ENCODE measurements around the gene SCAMP5. TPM values are rescaled to one million over a fixed set of nuclear protein-coding genes. Genes with fewer than 3 reads are reported as not detected.
A peak's percentile ranks its signal among the peaks of the same experiment; 100 is the strongest.

Gene SCAMP5
- total RNA-seq, 1 experiment from 2014 or later, result 0.29 TPM

- Histone ChIP-seq H3K4me3 (no peak overlapping the region), H3K9me3 (replicated peaks) (0 out of 2 replicates have a peak, but pooled peaks cover 2% of the 10 kb centered on the region), H3K36me3 (no peaks in the 10 kb centered on the region), H3K27me3 (replicated peaks) (peaks cover 24% of the 10 kb centered on the region), H3K4me1 (replicated peaks) (no peaks in the 10 kb centered on the region), H3K27ac (no peak overlapping the region)
- peak in 1 of 2 experiments; percentile 12 for DNase-seq (ENCODE audit: low read depth in 1 of 2, low spot score in 2 of 2)
These were observed 7.2 kb upstream of the SCAMP5 start for GRCh38 chr15:74988007-74988800.

DNA sequence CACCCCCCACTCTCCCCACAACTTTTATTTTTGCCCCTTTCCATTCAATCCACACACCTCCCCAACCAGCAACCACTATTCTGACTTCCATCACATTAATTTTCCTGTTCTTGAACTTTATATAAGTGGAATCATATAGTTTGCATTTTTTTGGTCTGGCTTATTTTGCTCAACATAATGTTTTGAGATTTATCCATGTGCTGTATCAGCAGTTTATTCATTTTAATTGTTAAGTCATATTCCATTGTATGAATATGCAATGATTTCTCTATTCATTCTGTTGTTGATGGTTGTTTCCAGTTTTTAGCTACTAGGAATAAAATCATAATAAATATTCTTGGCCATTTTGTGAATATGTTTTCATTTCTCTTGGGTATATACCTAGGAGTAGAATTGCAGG, 5.8 kb upstream of the SCAMP5 start:
- peaks cover 20% of the 10 kb centered on the region for H3K27me3 ChIP-seq (replicated peaks)

DNA sequence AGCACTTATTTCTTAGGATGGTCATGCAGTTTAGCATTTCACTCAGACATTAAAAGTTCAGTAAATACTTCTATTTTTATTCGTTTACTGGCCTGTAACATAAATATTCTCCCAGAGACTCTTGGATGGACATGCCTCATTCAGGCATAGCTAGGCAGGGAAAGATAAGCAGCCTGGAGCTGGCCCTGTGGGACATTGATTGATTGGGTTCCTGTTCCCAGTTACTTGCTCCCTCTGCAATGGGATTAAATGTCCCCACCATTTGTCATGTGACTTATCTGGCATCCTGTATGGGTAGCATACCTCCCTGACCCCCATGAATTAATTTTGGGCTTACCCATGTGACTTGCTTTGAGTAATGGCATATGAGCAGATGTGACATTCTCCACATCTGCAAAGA, 2.7 kb upstream of the SCAMP5 start:
- H3K4me3 ChIP-seq, result no peak overlapping the region
- 0 out of 2 replicates have a peak, but pooled peaks cover 2% of the 10 kb centered on the region for H3K9me3 ChIP-seq (replicated peaks)
- peaks cover 13% of the 10 kb centered on the region for H3K27me3 ChIP-seq (replicated peaks)

More for the DNA sequence above, 5.8 kb upstream of the SCAMP5 start:
- no peak overlapping the region for H3K4me3 ChIP-seq
- H3K27ac ChIP-seq, result no peak overlapping the region
- DNase-seq (ENCODE audit: low read depth in 1 of 2, low spot score in 2 of 2), result no peak
- no peaks in the 10 kb centered on the region for H3K36me3 ChIP-seq
- H3K4me1 ChIP-seq (replicated peaks), result no peaks in the 10 kb centered on the region
- H3K9me3 ChIP-seq (replicated peaks), result 0 out of 2 replicates have a peak, but pooled peaks cover 2% of the 10 kb centered on the region

GRCh38 chr15:74994236-74994635, 1.1 kb upstream of the SCAMP5 start:
- H3K36me3 ChIP-seq, result no peaks in the 10 kb centered on the region

More for the DNA sequence above, 2.7 kb upstream of the SCAMP5 start:
- Histone ChIP-seq H3K36me3 (no peaks in the 10 kb centered on the region), H3K4me1 (replicated peaks) (peaks cover 6% of the 10 kb centered on the region; the same call in 1 of the 2 replicates), H3K27ac (no peak overlapping the region)
- DNase-seq (ENCODE audit: low read depth in 1 of 2, low spot score in 2 of 2), result no peak

DNA sequence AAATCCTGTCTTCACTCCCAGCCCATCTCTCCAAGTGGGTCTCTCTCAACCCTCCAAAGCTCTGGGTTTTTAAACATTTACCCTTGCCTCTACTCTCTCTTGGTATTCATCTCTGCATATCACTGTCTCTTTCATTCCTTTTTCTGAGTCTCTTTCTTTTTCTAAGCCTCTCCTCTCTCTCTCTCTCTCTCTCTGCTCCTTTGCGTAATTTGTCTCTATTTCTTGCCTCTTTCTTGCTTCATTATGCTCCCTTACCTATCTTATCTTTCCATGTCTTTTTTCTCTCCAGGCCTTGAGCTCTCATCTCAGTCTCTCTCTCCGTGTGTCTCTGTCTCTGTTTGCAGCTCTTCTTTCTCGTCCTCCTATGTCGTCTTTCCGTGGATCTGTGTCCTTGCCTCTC, 678 bp upstream of the SCAMP5 start:
- H3K27me3 ChIP-seq (replicated peaks), result peaks cover 13% of the 10 kb centered on the region
- no peaks in the 10 kb centered on the region for H3K9me3 ChIP-seq (replicated peaks)
- H3K36me3 ChIP-seq, result no peaks in the 10 kb centered on the region
- no peak overlapping the region for H3K27ac ChIP-seq
- DNase-seq (ENCODE audit: low read depth in 1 of 2, low spot score in 2 of 2), result no peak
- H3K4me3 ChIP-seq, result no peak overlapping the region
- H3K4me1 ChIP-seq (replicated peaks), result peaks cover 6% of the 10 kb centered on the region; the same call in 1 of the 2 replicates

More at GRCh38 chr15:74994236-74994635, 1.1 kb upstream of the SCAMP5 start:
- no peak overlapping the region for H3K27ac ChIP-seq
- no peak overlapping the region for H3K4me3 ChIP-seq
- no peak for DNase-seq (ENCODE audit: low read depth in 1 of 2, low spot score in 2 of 2)
- H3K27me3 ChIP-seq (replicated peaks), result peaks cover 13% of the 10 kb centered on the region
- H3K4me1 ChIP-seq (replicated peaks), result peaks cover 6% of the 10 kb centered on the region; the same call in 1 of the 2 replicates
- no peaks in the 10 kb centered on the region for H3K9me3 ChIP-seq (replicated peaks)

- Histone ChIP-seq H3K27me3 (replicated peaks) (peaks cover 9% of the 10 kb centered on the region), H3K4me1 (replicated peaks) (peaks cover 6% of the 10 kb centered on the region; the same call in 1 of the 2 replicates), H3K36me3 (no peaks in the 10 kb centered on the region), H3K9me3 (replicated peaks) (no peaks in the 10 kb centered on the region), H3K27ac (no peak overlapping the region), H3K4me3 (peak overlapping the region; percentile 43)
- no peak for DNase-seq (ENCODE audit: low read depth in 1 of 2, low spot score in 2 of 2)
These were observed 709 bp downstream of the SCAMP5 start for GRCh38 chr15:74995779-74996765.

DNA sequence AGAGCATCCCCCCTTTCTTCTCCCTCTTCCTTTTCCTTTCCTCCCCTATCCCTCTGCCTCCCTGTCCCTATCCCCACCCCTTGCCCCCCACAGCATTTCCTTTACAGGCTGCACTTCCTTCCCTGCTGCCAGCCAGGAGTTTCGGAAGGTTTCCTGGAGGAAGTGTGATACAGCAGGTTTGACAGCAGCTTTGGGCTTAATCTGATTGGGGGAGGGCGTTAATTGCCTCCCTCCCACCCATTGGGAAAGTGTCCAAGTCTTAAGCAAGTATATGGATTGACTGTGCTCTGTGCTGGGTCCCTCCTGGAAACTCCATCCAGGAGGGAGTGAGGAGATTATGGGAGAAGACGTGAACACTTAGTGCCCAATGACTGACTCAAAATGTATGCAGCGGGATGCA, 1.8 kb downstream of the SCAMP5 start:
- peaks cover 6% of the 10 kb centered on the region; the same call in 1 of the 2 replicates for H3K4me1 ChIP-seq (replicated peaks)
- no peak overlapping the region for H3K27ac ChIP-seq
- no peak overlapping the region for H3K4me3 ChIP-seq
- H3K9me3 ChIP-seq (replicated peaks), result no peaks in the 10 kb centered on the region
- peaks cover 9% of the 10 kb centered on the region for H3K27me3 ChIP-seq (replicated peaks)
- no peaks in the 10 kb centered on the region for H3K36me3 ChIP-seq
- no peak for DNase-seq (ENCODE audit: low read depth in 1 of 2, low spot score in 2 of 2)

- Histone ChIP-seq H3K27me3 (replicated peaks) (peaks cover 9% of the 10 kb centered on the region), H3K4me3 (no peak overlapping the region), H3K27ac (no peak overlapping the region), H3K4me1 (replicated peaks) (peaks cover 6% of the 10 kb centered on the region; the same call in 1 of the 2 replicates), H3K9me3 (replicated peaks) (no peaks in the 10 kb centered on the region), H3K36me3 (no peaks in the 10 kb centered on the region)
- no peak for DNase-seq (ENCODE audit: low read depth in 1 of 2, low spot score in 2 of 2)
These were observed 2.2 kb downstream of the SCAMP5 start for GRCh38 chr15:74997543-74997942.

GRCh38 chr15:75001310-75001709, 5.9 kb downstream of the SCAMP5 start:
- H3K4me1 ChIP-seq (replicated peaks), result no peaks in the 10 kb centered on the region
- no peak for DNase-seq (ENCODE audit: low read depth in 1 of 2, low spot score in 2 of 2)
- H3K36me3 ChIP-seq, result no peaks in the 10 kb centered on the region
- H3K27me3 ChIP-seq (replicated peaks), result peaks cover 4% of the 10 kb centered on the region
- H3K9me3 ChIP-seq (replicated peaks), result no peaks in the 10 kb centered on the region
- no peak overlapping the region for H3K27ac ChIP-seq
- H3K4me3 ChIP-seq, result no peak overlapping the region

DNA sequence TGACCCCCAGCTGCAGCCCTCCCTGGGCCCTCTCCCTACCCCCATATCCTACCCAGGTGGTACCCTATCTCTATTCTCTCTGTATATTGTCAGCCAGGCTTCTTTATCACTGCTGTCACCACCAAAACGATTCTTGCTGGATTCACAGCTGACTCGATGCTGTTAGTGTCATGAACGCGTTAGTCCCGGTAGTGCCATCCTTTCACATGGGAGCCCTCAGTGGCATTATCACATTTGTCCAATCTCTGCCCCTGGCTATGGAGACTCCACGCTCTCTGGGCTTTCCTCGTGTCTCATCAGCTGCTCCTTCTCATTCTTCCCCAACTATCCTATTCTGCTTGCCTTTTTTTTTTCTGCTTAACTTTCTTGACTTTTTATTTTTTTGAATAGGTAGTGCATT, 7.0 kb downstream of the SCAMP5 start:
- Histone ChIP-seq H3K27ac (no peak overlapping the region), H3K9me3 (replicated peaks) (no peaks in the 10 kb centered on the region), H3K4me3 (no peak overlapping the region), H3K4me1 (replicated peaks) (no peaks in the 10 kb centered on the region), H3K36me3 (no peaks in the 10 kb centered on the region), H3K27me3 (replicated peaks) (no peaks in the 10 kb centered on the region)
- no peak for DNase-seq (ENCODE audit: low read depth in 1 of 2, low spot score in 2 of 2)

- no peak for DNase-seq (ENCODE audit: low read depth in 1 of 2, low spot score in 2 of 2)
- H3K27me3 ChIP-seq (replicated peaks), result peaks cover 3% of the 10 kb centered on the region
- H3K4me3 ChIP-seq, result no peak overlapping the region
- no peaks in the 10 kb centered on the region for H3K36me3 ChIP-seq
- no peak overlapping the region for H3K27ac ChIP-seq
- H3K4me1 ChIP-seq (replicated peaks), result no peaks in the 10 kb centered on the region
- H3K9me3 ChIP-seq (replicated peaks), result no peaks in the 10 kb centered on the region
These were observed 11.9 kb downstream of the SCAMP5 start for GRCh38 chr15:75007216-75007615.

DNA sequence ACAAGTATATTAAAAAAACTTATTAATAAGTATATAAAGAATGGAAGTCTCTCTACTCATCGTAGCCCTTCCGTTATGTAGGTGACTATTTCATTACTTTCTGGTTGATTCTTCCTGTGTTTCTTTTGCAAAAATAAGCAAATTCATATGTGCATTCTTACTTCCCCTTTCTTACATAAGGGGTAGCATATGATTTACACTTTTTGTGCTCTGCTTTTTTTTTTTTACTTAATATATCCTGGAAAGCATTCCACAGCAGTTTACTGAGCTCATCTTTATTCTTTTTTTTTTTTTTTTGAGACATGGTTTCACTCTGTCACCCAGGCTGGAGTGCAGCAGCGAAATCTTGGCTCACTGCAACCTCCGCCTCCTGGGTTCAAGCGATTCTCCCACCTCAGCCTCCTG, 12.9 kb downstream of the SCAMP5 start:
- DNase-seq (ENCODE audit: low read depth in 1 of 2, low spot score in 2 of 2), result no peak
- Histone ChIP-seq H3K27ac (no peak overlapping the region), H3K27me3 (replicated peaks) (peaks cover 3% of the 10 kb centered on the region), H3K4me1 (replicated peaks) (no peaks in the 10 kb centered on the region), H3K9me3 (replicated peaks) (no peaks in the 10 kb centered on the region), H3K36me3 (no peaks in the 10 kb centered on the region), H3K4me3 (no peak overlapping the region)

DNA sequence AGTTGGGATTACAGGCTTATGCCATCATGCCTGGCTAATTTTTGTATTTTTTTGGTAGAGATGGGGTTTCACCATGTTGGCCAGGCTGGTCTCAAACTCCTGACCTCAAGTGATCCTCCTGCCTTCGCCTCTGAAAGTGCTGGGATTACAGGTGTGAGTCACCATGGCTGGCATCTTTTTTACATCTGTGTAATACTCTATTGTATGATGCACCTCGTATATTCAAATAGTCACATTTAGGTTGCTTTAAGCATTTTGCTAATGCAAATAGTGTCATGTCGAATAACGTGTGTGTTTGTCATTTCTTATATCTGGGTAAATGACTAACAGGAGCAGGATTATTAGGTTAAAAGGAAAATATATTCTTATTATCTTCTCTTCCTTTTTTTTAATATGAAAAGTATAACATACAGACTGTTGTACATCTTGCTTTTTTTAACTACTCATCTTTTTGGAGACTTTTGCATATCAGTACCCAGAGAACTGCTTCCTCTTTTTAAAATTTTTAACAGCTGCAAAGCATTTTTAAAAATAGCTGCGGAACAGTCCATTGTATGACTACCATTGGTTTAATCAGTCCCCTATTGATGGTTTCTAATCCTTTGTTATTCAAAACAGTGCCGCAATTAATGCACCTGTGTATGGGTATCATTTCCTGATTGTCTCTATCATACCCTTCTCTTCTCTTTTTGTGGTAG, 13.4 kb downstream of the SCAMP5 start:
- Histone ChIP-seq H3K36me3 (no peaks in the 10 kb centered on the region), H3K4me3 (no peak overlapping the region), H3K27me3 (replicated peaks) (peaks cover 3% of the 10 kb centered on the region), H3K9me3 (replicated peaks) (no peaks in the 10 kb centered on the region), H3K4me1 (replicated peaks) (no peaks in the 10 kb centered on the region), H3K27ac (no peak overlapping the region)
- no peak for DNase-seq (ENCODE audit: low read depth in 1 of 2, low spot score in 2 of 2)

All from SJSA1 (cell line).